Femur (tissue), 1 donor: ENCODE data around the gene EIPR1.
"Not testable (repeated sequence)": the region's sequence is repeated elsewhere in the genome, so short reads cannot be mapped to it uniquely, and the experiment has no call there.

Experiments used
- DNase-seq: peaks from one replicate; pipeline ENCODE4 v3.0.0-alpha.2; 2017

The EIPR1 gene

DNA sequence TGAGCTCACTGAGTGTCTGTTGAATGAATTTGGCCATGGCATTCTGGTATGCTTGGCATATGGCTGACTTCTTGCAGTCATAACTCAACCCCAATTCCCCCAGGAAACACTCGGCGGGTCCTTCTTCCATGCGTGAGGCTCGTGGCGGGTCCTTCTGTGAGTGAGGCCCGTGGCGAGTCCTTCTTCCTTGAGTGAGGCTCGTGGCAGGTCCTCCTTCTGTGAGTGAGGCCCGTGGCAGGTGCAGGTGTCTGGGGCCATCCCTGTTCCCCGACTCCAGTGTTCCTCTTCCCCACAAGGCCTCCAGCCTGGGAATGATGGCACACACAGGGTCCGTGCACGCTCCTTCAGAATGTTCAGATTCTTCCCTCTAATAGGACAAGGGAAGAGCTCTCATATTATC, 169.0 kb downstream of the EIPR1 start:
- DNase-seq: no peak

DNA sequence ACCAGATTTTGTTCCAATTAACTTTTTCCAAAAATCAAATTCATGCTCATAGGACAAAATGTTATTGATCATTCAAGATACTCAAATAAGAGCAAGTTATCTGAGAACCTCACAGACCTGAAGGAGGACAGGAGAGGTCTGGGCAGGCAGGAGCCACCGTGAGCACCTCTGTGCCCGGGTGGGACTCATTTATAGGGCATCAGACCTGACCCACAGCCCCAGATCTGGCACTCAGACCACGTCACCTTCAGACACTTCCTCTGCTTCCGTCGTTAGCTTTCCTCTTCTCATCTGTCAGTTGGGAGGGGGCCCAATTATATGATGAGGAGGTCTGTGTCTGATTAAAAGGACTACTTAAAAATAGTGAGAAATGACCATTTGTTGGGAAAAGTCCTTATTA, 169.4 kb downstream of the EIPR1 start:
- no peak for DNase-seq

DNA sequence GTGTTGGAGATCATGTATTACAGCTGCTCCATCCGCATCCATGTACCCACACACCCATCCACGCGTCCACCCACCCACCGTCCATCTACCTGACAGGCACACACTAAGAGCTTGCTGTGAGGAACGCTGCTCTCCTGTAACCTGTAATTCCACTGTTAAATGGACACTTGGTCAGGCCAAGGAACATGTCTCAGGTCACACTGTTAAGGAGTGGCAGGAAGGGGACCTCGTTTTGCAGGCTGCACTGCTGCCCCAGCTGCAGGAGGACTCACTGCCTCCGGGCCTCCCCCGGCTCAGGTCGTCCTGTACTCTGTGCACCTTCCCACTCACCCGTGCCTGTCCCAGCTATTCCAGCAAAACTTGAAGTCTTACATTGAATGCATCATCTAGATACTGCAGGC, 170.5 kb downstream of the EIPR1 start:
- DNase-seq: no peak

DNA sequence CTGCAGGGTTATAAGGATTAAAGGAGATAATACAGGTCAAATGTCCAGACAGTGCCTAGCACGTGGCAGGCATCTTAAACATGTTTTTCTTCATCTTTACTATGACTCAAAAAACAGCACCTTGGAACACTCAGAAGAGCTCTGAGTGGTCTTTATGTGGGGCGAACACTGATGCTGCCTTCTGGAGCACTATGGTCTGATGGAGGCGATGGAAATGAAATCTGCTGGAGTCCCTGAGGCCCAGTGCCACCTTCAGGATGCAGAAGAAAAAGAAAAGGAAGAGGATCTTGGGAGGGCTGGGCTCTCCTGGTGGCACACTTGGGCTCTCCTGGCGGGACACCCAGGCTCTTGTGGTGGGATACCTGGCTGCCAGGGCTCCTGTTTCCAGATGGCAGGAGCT, 171.8 kb downstream of the EIPR1 start:
- DNase-seq: no peak

DNA sequence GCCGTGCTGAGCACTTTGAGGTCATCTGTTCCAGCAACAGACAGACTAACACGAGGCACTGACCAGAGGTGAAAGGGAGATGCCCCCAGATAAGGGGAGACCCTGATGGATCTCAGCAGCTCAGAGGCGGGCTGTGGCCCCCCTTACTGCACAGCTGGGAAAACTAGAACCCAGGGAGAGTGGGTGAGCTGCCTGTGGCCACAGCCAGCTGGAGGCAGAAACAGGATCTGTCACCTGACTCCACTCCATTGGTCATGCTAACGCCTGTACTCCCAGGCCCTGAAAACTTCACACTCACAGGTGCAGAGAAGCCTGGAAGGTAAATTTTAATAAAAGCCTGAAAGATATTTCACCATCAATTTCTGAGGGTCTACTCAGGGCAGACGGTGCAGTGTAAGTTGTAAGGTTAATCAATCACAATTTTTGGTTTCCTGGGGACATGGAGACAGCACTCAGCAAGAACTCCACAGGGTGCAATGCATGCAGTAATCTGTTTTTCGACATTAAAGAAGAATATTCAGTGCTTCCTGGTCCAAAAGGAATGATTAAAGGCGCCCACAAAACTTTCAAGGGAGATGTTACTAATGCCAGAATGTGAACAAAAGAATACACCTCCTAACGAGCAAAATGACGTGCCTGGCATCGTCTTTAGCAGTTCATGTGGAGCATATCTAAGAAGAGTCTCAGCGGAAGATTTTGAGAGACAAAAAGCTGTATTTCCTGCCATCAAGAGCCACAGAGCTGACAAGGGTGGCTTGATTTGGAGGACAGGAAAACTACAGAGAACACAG, 173.4 kb downstream of the EIPR1 start:
- DNase-seq: no peak

DNA sequence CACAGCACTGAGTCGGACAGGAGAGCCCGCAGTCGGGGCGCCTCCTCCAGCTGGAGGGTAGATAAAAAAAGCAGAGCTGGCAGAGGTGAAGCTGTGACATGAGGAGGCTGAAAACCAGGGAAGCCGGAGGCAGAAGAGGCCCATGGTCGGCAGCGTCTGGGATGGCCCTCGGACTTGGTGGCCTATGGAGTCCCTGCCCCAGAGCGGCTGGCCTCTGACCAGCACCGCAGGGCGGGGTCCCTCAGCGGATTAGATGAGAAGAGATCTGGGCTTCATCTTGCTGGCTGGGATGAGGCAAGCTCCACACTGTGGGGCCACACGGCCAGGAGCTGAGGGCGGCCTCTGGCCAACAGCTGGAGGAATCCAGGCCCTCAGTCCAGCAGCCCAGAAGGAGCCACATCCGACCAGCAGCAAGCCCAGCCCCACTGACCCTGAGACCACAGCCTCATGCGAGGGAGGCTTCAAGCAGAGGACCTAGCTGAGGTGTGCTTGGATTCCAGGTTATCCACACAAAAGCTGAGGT, 174.1 kb downstream of the EIPR1 start:
- no peak for DNase-seq

DNA sequence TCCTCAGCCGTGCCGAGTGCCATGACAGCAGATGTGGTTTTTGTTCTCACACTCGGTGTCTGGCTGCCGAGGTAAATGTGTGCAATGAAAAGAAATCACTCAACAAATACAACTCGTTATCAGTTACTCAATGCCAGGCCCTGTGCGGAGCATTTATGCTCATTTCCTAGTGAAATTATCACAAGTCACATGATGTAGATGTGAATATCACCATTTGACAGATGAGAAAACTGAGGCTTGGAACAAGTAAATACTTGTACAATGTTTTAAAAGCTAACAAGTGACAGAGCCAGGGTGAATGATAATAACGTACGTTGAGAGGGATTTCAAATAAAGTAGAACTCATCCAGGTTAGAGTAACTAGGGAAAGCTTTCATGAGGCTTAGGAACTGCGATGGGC, 174.7 kb downstream of the EIPR1 start:
- DNase-seq: no peak

DNA sequence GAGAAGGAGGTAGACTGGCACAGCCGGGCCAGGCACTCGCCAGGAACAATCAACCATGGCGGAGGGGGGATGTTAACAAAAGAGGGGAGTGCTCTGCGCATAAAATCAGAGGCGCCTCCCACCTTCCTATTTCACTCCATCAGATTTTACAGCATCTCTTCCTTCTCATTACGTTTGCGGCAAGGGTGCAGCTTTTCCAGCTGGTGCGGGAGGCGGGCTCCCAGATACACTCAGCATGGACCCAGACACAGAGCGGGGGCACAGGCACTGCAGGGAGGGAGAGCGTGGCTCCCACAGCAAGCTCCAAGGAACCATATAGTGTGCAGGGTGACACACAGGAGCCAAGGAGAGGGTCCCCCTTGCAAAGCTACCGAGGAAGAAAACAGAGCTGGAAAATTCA, 176.3 kb downstream of the EIPR1 start:
- DNase-seq: no peak

DNA sequence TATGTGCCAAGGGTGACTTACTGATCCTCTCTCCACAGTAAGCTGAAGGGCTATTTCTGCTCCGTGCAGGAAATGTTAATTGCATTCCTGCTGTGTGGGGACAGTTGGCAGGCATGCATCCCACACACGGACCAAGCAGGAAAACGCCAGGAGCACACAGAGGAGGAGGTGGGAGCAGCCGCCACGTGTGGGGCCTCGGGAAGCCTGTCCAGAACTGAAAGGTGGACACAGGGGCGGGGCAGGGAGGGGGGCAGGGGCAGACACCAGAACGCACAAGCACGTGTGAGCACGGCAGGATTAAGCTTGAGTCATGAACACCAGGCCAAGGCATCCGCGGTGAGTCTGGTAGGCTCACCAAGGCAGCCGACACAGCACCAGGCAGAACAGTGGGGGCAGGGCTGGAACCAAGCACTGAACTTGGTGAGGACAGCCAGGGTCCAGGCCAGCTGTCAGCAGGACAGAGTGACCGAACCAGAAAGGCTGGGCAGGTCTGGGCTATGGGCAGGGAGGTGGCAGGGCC, 177.1 kb downstream of the EIPR1 start:
- no peak for DNase-seq

DNA sequence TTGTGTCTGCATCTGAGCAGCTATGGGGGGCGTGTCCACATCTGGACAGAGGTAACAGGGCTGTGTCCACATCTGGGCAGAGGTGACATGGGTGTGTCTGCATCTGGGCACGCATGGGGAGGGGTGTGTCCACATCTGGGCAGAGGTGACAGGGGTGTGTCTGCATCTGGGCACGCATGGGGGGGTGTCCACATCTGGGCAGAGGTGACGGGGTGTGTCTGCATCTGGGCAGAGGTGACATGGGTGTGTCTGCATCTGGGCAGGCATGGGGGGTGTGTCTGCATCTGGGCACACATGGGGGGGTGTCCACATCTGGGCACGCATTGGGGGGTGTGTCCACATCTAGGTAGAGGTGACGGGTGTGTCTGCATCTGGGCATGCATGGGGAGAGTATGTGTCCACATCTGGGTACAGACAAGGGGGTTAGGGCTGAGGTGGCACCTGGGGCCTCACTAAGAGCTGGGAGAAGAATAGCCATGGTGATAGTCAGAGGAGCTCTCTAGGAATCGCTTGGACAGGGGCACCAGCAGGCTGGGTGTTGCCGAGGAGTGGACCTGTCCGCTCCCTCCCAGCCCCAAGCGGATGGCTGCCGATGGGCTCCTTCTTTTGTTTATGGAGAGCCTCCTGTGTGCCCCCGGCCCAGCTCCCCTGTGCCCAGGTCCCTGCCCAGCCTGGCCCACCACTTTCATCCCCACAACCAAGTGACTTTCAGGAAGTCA, 177.8 kb downstream of the EIPR1 start:
- no peak for DNase-seq

DNA sequence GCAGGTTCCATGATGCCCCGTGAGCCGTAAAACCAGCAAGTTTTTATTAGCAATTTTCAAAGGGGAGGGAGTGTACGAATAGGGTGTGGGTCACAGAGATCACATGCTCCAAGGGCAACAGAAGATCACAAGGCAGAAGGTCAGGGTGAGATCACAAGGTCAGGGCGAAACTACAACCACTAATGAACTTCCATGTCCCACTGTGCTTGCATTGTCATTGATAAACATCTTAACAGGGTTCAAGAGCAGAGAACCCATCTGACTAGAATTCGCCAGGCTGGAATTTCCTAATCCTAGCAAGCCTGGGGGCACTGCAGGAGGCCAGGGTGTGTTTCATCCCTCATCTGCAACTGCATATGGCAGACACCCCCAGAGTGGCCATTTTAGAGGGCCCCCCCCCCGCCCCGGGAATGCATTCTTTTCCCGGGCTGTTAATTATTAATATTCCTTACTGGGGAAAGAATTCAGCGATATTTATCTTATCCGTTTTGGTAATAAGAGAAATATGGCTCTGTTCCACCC, 178.9 kb downstream of the EIPR1 start:
- not testable (repeated sequence) for DNase-seq

DNA sequence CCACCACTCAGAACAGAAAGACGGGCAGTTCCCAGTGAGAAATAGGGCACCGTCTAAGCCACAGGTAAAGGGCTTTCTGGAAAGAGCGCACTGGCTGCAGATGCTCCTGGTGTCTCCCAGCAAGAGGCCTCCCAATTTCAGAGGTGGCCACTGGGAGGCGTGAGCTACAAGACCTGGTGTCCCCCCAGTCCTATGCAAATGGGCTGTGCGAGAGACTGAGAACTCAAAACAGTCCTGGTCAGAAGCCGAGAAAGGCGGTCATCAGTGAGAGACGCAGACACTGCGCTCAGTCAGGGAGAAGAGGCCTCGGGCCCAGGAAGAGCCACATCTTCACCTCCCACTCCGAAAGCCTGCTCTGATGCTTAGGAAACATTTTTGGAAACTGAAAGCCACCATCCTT, 179.5 kb downstream of the EIPR1 start:
- DNase-seq: no peak

DNA sequence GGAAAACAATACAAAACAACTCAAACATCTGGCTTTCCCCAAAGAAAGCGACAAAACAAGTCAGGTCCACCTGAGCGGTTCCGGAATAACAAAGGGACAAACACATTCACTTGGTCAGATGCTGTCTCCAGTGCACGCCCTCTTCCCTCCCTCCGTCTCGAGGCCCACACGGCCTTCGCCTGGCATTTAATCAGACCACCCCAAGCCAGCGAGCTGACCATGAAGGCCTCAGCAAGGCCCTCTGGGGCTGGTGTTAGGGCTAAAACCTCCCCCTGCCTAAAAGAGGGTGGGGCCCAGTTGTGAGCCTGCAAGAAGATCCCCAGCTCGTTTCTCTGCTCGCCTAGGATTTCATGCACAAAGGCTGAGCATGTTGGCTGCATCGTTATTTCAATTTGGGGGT, 180.3 kb downstream of the EIPR1 start:
- DNase-seq: no peak

DNA sequence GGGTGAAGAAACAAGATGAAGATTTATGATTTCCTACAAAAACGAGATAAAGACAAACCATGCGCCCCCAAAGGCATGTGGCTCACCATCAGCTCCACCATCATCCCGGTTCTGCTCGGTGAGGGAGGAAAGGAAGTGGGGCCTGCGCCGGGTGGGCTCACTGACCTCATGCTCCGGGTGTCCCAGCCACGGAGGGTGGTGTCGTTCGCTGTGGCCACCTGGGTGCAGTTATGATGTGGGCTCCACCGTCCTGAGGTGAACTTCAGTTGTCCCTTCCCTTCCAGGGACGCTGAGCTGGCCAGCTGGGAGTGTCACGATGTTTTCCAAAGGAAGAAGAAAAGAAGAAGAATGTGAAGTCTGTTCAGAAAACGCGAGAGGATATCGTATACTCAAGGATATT, 180.9 kb downstream of the EIPR1 start:
- no peak for DNase-seq

DNA sequence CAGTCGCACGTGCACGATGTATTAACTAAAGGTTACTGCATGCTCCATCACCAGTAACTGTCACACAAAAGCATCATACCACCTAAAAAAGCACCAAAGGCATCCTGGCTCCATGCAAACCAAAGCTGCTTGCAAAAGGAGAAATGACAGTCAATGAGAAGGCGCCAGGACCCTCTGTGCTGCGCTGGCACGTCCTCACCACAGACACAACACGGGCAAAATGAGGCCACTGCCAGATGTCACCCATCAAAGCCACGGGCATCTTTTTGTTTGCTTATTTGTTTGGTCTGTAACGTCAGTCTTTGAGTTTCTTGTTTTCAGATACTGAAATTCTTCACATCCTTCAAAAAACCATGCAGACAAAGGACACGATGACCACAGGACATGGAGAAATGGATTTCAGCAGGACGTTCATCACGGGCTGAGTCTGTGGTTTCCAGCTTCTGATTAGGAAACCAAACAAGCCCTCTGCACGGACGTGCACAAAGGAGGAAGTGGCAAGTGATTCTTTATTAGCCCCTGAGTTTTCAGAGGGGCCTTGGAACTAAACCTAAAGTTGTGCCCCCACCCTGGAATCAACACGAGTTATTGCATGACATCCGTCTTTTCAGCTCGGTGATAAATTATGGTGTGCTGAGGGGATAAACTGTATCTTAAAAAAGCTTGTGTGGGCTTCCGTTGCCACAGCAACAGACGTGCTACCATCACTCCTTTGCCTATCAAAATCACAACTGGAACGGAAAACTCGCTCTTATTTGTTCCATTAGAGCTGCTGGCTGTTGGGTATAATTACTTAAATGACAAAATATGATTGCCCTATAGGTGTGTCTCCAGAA, 181.8 kb downstream of the EIPR1 start:
- no peak for DNase-seq

DNA sequence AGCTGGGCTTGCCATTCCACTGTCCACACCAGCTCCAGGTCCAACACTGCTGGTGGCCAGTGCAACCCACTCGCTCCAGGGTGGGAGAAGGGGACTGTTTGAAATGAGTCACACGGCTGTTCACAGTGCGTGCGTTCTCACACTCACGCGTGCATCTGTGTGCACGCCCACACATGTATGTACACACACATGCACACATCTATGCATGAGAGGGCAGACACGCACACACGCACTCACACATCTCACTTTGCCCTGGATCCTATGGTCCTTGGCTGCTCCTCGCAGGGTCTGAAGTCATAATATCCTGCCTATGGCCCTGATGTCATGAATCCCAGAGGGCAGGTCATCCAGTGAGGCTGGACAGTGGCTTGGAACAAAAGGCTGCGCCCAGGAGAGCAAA, 182.8 kb downstream of the EIPR1 start:
- DNase-seq: no peak

DNA sequence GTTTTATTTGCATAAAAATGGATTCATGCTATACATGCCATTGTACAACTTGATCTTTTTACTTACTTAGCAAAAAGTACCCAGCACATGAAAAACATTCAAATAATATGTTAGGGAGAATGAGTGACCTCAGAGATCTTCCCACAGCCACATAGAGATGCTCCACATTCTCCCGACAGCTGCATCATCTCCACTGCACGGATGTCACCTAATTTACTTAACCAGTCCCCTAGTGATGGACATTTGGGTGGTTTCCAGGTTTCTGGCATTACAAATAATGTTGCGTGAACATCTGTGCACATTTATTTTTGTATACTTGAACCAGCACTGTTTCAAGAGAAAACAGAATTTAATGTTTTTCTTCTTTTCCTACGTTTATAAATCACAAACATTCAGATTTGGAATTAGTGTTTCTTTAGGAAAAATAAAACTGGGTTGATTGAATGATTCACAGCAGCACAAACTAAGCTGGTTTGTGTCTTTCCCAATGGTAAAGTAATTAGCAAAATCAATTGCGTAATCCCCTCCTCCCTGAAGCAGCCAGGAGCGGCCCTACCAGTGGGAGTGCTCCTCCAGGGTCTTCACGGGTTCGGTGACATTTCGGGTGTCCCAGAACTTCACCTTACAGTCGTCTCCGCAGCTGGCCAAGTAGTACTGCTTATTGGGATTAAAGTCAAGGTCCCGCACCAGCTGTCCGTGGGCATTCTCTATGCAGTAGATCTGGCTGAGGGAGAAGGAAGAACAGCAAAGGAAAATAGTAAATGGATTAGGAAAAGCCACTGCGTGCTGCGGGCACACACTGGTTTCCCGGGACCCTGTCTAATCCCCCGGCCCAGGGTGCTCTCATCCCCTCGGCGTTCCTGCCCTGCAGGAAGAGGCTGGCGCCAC, 183.9 kb downstream of the EIPR1 start:
- no peak for DNase-seq

DNA sequence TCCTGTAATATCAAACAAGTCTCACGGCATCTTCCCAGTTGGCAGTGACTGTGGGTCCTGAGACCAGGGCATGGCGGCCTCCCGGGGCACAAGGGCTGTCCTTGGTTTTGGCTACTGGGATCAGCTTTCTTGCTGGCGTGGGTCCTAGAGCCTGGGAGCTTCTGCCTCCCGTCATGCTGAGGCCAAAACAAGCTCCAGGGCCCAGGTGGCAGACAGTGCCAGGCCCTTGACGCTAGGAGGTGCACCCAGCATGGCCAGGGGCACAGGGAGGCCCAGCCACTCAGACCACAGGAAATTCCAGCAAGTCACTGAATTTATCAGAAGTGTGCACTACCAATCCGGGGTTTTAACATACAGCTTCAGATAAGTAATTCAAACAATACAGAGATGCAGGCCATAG, 184.7 kb downstream of the EIPR1 start:
- DNase-seq: no peak

DNA sequence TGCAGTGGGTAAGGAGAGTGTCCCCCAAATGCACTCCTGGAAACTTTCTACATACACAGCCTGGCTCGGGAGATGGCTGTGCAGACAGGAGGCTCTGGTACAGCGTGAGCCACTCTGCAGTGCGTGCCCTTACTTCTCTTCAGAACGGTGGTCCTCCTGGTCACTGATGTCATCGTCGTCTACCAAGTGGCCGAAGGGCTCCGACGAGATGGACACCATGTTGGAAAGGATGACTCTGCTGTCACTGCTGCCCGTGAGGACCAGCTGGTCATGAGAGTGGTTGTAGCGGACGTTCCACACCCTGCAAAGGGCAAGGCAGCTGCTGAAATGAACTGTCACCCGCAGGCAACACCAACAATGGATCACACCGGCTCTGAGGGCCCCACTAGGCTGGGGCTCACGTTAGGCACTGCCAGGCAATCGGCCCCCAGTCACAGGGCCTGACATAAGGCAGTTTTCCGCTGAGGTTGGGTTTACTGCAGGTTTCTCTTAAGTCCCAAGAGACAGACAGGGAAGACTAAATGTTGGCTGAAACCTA, 185.3 kb downstream of the EIPR1 start:
- DNase-seq: no peak

DNA sequence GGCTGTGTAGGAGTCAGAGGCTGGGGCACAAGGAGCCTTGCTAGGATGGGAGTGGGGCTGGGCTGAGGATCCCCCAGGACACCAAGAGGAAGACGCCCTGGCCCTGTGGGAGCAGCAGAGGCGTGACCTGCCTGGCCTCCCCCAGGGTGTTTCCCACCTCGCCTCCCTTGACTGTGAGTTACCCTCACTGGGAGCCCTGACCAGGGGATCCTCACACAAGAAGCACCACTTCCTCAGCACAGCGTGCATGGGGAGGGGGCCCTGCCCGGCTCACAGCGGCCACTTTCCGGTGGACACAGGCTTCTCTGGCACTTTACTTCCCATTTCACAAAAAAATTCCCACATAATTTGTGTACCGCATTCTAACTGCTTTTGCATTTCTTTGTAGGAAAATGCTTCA, 187.7 kb downstream of the EIPR1 start:
- no peak for DNase-seq

DNA sequence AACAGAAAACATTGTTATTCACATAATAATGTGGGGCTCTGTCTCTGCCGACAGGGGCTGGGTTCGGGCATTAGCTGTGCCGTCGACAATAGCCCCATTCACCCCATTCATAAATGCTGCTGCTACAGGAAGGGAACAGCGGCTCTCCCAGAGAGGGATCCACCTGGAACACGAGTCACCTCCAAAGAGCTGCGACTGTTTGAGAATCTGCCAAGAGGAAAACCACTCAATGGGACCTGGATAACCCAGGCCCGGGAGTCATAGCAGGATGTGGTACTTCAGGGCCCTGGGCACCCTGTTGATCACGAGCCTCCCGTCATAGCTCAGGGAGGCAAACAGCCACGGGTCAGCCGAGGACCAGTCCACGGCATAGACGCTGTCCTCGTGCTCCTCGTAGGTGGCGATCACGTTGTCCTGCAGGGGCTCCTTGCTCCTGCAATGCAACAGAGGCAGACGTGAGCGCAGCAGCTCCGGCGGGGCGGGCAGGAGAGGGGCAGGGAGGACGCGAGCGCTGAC, 188.5 kb downstream of the EIPR1 start:
- no peak for DNase-seq
